NCI-H345 treated with DMSO at 0.1 percent for 48 hours (cell line): Measurements from ENCODE around the gene OSMR.

Source experiments
- DNase-seq: peaks from one replicate; lab custom pipeline; 2025; ENCODE audit not compliant: unreplicated experiment; lab: John Stamatoyannopoulos, UW

The OSMR gene

GRCh38 chr5:38923661-38924451 lies 78.0 kb downstream of the OSMR start:
- no peak for DNase-seq

GRCh38 chr5:38925154-38925925 lies 79.5 kb downstream of the OSMR start:
- DNase-seq: no peak

- DNase-seq: no peak
These were observed 80.3 kb downstream of the OSMR start for GRCh38 chr5:38926121-38926520.

- DNase-seq: no peak
These were observed 81.7 kb downstream of the OSMR start for GRCh38 chr5:38927470-38927869.

GRCh38 chr5:38929838-38930237 lies 84.0 kb downstream of the OSMR start:
- no peak for DNase-seq

GRCh38 chr5:38931731-38932130 lies 85.9 kb downstream of the OSMR start:
- no peak for DNase-seq

- DNase-seq: no peak
These were observed 87.1 kb downstream of the OSMR start for GRCh38 chr5:38932854-38933408.

- no peak for DNase-seq
These were observed 89.6 kb downstream of the OSMR start for GRCh38 chr5:38935437-38935836.

GRCh38 chr5:38936269-38936668 lies 90.5 kb downstream of the OSMR start:
- DNase-seq: no peak

- DNase-seq: no peak
These were observed 92.6 kb downstream of the OSMR start for GRCh38 chr5:38938424-38938823.

GRCh38 chr5:38938973-38939372 lies 93.2 kb downstream of the OSMR start:
- no peak for DNase-seq

GRCh38 chr5:38940230-38940858 lies 94.5 kb downstream of the OSMR start:
- DNase-seq: no peak

GRCh38 chr5:38941912-38942311 lies 96.1 kb downstream of the OSMR start:
- DNase-seq: no peak

- DNase-seq: no peak
These were observed 98.5 kb downstream of the OSMR start for GRCh38 chr5:38944282-38944681.

GRCh38 chr5:38948501-38948900 lies 102.7 kb downstream of the OSMR start:
- no peak for DNase-seq

GRCh38 chr5:38953426-38954012 lies 107.7 kb downstream of the OSMR start:
- DNase-seq: no peak

GRCh38 chr5:38961691-38962090 lies 115.9 kb downstream of the OSMR start:
- no peak for DNase-seq

GRCh38 chr5:38968665-38969064 lies 122.9 kb downstream of the OSMR start:
- no peak for DNase-seq

GRCh38 chr5:38978036-38978435 lies 132.2 kb downstream of the OSMR start:
- DNase-seq: no peak

- no peak for DNase-seq
These were observed 133.7 kb downstream of the OSMR start for GRCh38 chr5:38979535-38979934.
